ENCODE results near the gene ADGRV1. TPM values are rescaled to one million over a fixed set of nuclear protein-coding genes. Genes with fewer than 3 reads are reported as not detected.

Gene ADGRV1
- total and polyA plus RNA-seq, 9 of the 15 experiments (the other 6 are each of a cell fraction or from before 2014, with no cell fraction given), result 21.7 to 156 (median 58.2) TPM

GRCh38 chr5:90886381-90886780 lies 327.8 kb downstream of the ADGRV1 start:
- no peak overlapping the region for H3K27ac ChIP-seq (ENCODE audit: extremely low read depth, low read depth, low read length)
- no peaks in the 10 kb centered on the region for H4K20me1 ChIP-seq (replicated peaks; ENCODE audit: control insufficient read depth, insufficient read depth, low read length)
- no peaks in the 10 kb centered on the region for H3K9me3 ChIP-seq (replicated peaks; ENCODE audit: control insufficient read depth, insufficient read depth, low read depth, low read length)
- no TSS peak for BruUV-seq (replicated peaks)
- H3K4me3 ChIP-seq, result no peak overlapping the region
- H3K4me1 ChIP-seq (replicated peaks in 1 of 2; ENCODE audit: control insufficient read depth in 2 of 2, insufficient read depth in 2 of 2, low read length in 2 of 2), result peaks cover 0 to 4% of the 10 kb centered on the region in 2 experiments; a peak in 1 of 5 replicates
- 62% methylated on average over 5 of the region's 5 CpGs for WGBS (ENCODE audit: insufficient coverage, low coverage, missing lambda C conversion rate)
- in situ Hi-C loops (cut with MboI), result no loop called here
- no peaks in the 10 kb centered on the region for H3K79me2 ChIP-seq (ENCODE audit: control insufficient read depth, insufficient read depth, low read length)
- ChIA-PET POLR2A (interaction anchor here (1.6 kb wide), 1 partner anchor 8 kb away, joined by 3 read pairs; no protein-coding TSS in a partner anchor), CTCF (ENCODE audit: low intra/inter-chr PET ratio) (no interaction called here)
- intact Hi-C loops (cut with micrococcal nuclease), result no loop called here
- no peak overlapping the region for H2AFZ ChIP-seq (ENCODE audit: low read depth, low read length)
- no peak for FAIRE-seq
- no peaks in the 10 kb centered on the region for H3K27me3 ChIP-seq (ENCODE audit: control insufficient read depth in 2 of 2, insufficient read depth in 2 of 2, low read length in 2 of 2)
- no peak overlapping the region for H3K9ac ChIP-seq (ENCODE audit: insufficient read depth in 1 of 2, low read depth in 2 of 2, low read length in 2 of 2)
- no peak overlapping the region for H3K4me2 ChIP-seq (ENCODE audit: insufficient read depth, low read length)
- no peak for DNase-seq (ENCODE audit: extremely low read depth in 1 of 4, low spot score in 3 of 4)
- no peak for ATAC-seq
- no peak for TF ChIP-seq CBX5 (IDR thresholded peaks at IDR 0.05; ENCODE audit: borderline replicate concordance, low read depth)
- no peak for TF ChIP-seq L3MBTL2 (IDR thresholded peaks at IDR 0.05)
- no peak for TF ChIP-seq MED1 (CRISPR knock-in tag; IDR thresholded peaks at IDR 0.05; ENCODE audit: borderline replicate concordance)
- TF ChIP-seq, protein P1, sequence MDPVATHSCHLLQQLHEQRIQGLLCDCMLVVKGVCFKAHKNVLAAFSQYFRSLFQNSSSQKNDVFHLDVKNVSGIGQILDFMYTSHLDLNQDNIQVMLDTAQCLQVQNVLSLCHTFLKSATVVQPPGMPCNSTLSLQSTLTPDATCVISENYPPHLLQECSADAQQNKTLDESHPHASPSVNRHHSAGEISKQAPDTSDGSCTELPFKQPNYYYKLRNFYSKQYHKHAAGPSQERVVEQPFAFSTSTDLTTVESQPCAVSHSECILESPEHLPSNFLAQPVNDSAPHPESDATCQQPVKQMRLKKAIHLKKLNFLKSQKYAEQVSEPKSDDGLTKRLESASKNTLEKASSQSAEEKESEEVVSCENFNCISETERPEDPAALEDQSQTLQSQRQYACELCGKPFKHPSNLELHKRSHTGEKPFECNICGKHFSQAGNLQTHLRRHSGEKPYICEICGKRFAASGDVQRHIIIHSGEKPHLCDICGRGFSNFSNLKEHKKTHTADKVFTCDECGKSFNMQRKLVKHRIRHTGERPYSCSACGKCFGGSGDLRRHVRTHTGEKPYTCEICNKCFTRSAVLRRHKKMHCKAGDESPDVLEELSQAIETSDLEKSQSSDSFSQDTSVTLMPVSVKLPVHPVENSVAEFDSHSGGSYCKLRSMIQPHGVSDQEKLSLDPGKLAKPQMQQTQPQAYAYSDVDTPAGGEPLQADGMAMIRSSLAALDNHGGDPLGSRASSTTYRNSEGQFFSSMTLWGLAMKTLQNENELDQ (CRISPR knock-in tag; IDR thresholded peaks at IDR 0.05; ENCODE audit: borderline replicate concordance), result no peak
- TF ChIP-seq GTF2E2 (tag; IDR thresholded peaks at IDR 0.05), result no peak
- no peak for TF ChIP-seq ZBTB11 (CRISPR knock-in tag; IDR thresholded peaks at IDR 0.05)
- TF ChIP-seq FOXJ2 (tag; IDR thresholded peaks at IDR 0.05), result no peak
- TF ChIP-seq BACH1 (tag; IDR thresholded peaks at IDR 0.05), result no peak
- TF ChIP-seq TEAD4 (IDR thresholded peaks at IDR 0.05; ENCODE audit: low read length), result no peak
- TF ChIP-seq TEAD4 (CRISPR knock-in tag; IDR thresholded peaks at IDR 0.05; ENCODE audit: borderline replicate concordance), result no peak
- peaks cover 10% of the 10 kb centered on the region for H3K36me3 ChIP-seq (ENCODE audit: control insufficient read depth, insufficient read depth, low read length)
- peaks cover 3% of the 10 kb centered on the region for H3K9me1 ChIP-seq (ENCODE audit: control insufficient read depth, insufficient read depth, low read length)

Measured in K562 (cell line).